Measurements from ENCODE around the gene CCDC167. TPM values are rescaled to one million over a fixed set of nuclear protein-coding genes. Genes with fewer than 3 reads are reported as not detected.

CCDC167 gene
- total and polyA plus RNA-seq, 2 of the 8 experiments (the other 6 are each of a cell fraction or from before 2014, with no cell fraction given): 11.0 to 26.5 TPM

- no peak for TF ChIP-seq SUZ12 (IDR thresholded peaks at IDR 0.05; ENCODE audit: low read length)
- TF ChIP-seq, protein P1, sequence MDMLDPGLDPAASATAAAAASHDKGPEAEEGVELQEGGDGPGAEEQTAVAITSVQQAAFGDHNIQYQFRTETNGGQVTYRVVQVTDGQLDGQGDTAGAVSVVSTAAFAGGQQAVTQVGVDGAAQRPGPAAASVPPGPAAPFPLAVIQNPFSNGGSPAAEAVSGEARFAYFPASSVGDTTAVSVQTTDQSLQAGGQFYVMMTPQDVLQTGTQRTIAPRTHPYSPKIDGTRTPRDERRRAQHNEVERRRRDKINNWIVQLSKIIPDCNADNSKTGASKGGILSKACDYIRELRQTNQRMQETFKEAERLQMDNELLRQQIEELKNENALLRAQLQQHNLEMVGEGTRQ (IDR thresholded peaks at IDR 0.05; ENCODE audit: low read length): no peak
- TF ChIP-seq SRF (IDR thresholded peaks at IDR 0.05; ENCODE audit: low read depth, low read length): no peak
- no peak for TF ChIP-seq BRCA1 (IDR thresholded peaks at IDR 0.05; ENCODE audit: low read depth, low read length)
- TF ChIP-seq KDM5A (IDR thresholded peaks at IDR 0.05; ENCODE audit: low read length): no peak
- no peak for TF ChIP-seq SIRT6 (IDR thresholded peaks at IDR 0.05; ENCODE audit: low read length)
- no peak for TF ChIP-seq CBX8 (IDR thresholded peaks at IDR 0.05; ENCODE audit: borderline replicate concordance, low read depth, low read length)
- TF ChIP-seq E2F6 (IDR thresholded peaks at IDR 0.05): no peak
- no peak for TF ChIP-seq SP4 (IDR thresholded peaks at IDR 0.05; ENCODE audit: low read length)
- no peak for TF ChIP-seq CHD2 (IDR thresholded peaks at IDR 0.05; ENCODE audit: low read length)
- TF ChIP-seq TAF7 (optimal IDR thresholded peaks at IDR 0.05; ENCODE audit: borderline replicate concordance, low read depth, low read length): no peak
- no peaks in the 10 kb centered on the region for H3K9me3 ChIP-seq (ENCODE audit: insufficient read depth in 2 of 2, low read depth in 1 of 2, low read length in 1 of 2)
- no peak overlapping the region for H2BK20ac ChIP-seq (ENCODE audit: low read length)
- no peak overlapping the region for H3K27ac ChIP-seq (ENCODE audit: low read depth, low read length)
- no peak overlapping the region for H3K4me3 ChIP-seq (ENCODE audit: extremely low read depth in 1 of 4, insufficient read depth in 2 of 4, low read depth in 3 of 4, low read length in 4 of 4)
- no peaks in the 10 kb centered on the region for H3K79me2 ChIP-seq (ENCODE audit: control insufficient read depth in 1 of 2, insufficient read depth in 2 of 2, low read length in 2 of 2)
- no peak for FAIRE-seq
- no peak overlapping the region for H2AK5ac ChIP-seq (ENCODE audit: low read depth, low read length)
- no peak for DNase-seq (ENCODE audit: low read depth in 1 of 2, low spot score in 2 of 2)
- H3K56ac ChIP-seq (replicated peaks; ENCODE audit: insufficient read length, low read depth, low read length): no peak overlapping the region
- H2BK120ac ChIP-seq (replicated peaks; ENCODE audit: low read depth, low read length): no peak overlapping the region
- no peak overlapping the region for H4K5ac ChIP-seq (ENCODE audit: insufficient read length, low read depth, low read length)
- no peak overlapping the region for H4K8ac ChIP-seq (ENCODE audit: extremely low read depth, insufficient read depth, low read length)
- H3K79me1 ChIP-seq (ENCODE audit: low read depth, low read length): no peaks in the 10 kb centered on the region; the same call in 1 of the 2 replicates
- H2BK15ac ChIP-seq (ENCODE audit: low read length): no peak overlapping the region
- H3K36me3 ChIP-seq (ENCODE audit: control insufficient read depth in 2 of 4, insufficient read depth in 4 of 4, low read length in 3 of 4): peaks cover 6 to 29% (median 19%) of the 10 kb centered on the region in 4 experiments
- H3K18ac ChIP-seq (ENCODE audit: extremely low read depth, low read length): no peak overlapping the region
- H3K4me2 ChIP-seq (ENCODE audit: insufficient read depth in 1 of 2, low read depth in 2 of 2, low read length in 2 of 2): no peak overlapping the region
- no peak overlapping the region for H2BK5ac ChIP-seq (ENCODE audit: low read depth, low read length)
- no peaks in the 10 kb centered on the region for H3K4me1 ChIP-seq (replicated peaks in 1 of 4; ENCODE audit: control insufficient read depth in 3 of 4, insufficient read depth in 4 of 4, low read length in 3 of 4)
- no peak overlapping the region for H3K4ac ChIP-seq (replicated peaks; ENCODE audit: insufficient read length, low read depth, low read length)
- ChIA-PET CTCF (ENCODE audit: partially characterized antibody) (no interaction called here), POLR2A (ENCODE audit: partially characterized antibody) (no interaction called here)
- no peak overlapping the region for H2AFZ ChIP-seq (ENCODE audit: low read length)
- no peak overlapping the region for H3K23ac ChIP-seq (ENCODE audit: insufficient read length)
- H4K91ac ChIP-seq (replicated peaks; ENCODE audit: insufficient read length, low read length): no peak overlapping the region
- no peak overlapping the region for H3K9ac ChIP-seq (replicated peaks in 1 of 4; ENCODE audit: extremely low read depth in 1 of 4, low read depth in 3 of 4, low read length in 3 of 4)
- H3K14ac ChIP-seq (ENCODE audit: insufficient read length): no peak overlapping the region
- WGBS, 2 experiments (ENCODE audit: extremely low coverage in 1 of 2, insufficient coverage in 1 of 2, insufficient read length in 1 of 2, insufficient replicate concordance in 2 of 2, low coverage in 1 of 2, low lambda C conversion rate in 2 of 2, missing lambda C conversion rate in 1 of 2): 76% methylated on average over 3 of the region's 3 CpGs; no CpG with 5 or more reads in 1 of the 2 experiments
- H2BK12ac ChIP-seq (ENCODE audit: low read depth, low read length): no peak overlapping the region
- H3K27me3 ChIP-seq (replicated peaks in 1 of 4; ENCODE audit: control insufficient read depth in 3 of 4, extremely low read depth in 1 of 4, insufficient read depth in 3 of 4, low read length in 3 of 4): no peaks in the 10 kb centered on the region
- H3K23me2 ChIP-seq (ENCODE audit: low read depth, low read length): no peaks in the 10 kb centered on the region
- H4K20me1 ChIP-seq (replicated peaks in 1 of 2; ENCODE audit: control insufficient read depth in 1 of 2, insufficient read depth in 2 of 2, low read length in 2 of 2): peaks cover 0 to 2% of the 10 kb centered on the region in 2 experiments
Observed at GRCh38 chr6:37452522-37452921, 47.2 kb downstream of the CCDC167 start.
